Fibroblast of lung (primary cell): Measurements from ENCODE around the gene PLXNA2. TPM values are rescaled to one million over a fixed set of nuclear protein-coding genes. Genes with fewer than 3 reads are reported as not detected.

Source experiments
- DNase-seq, 2 donors: peaks; one replicate each; pipeline versions ENCODE4 v3.0.0 to v3.0.0-alpha.2; 2010; ENCODE audit warnings: low read depth in 2 of 2
- H2AFZ ChIP-seq: 2 replicates; pipeline ENCODE4 v1.5.1; 2012; ENCODE audit warnings: low read length, control low read depth, inconsistent platforms
- H3K27ac ChIP-seq: 2 replicates; pipeline ENCODE4 v1.5.1; 2011; ENCODE audit warnings: low read length, control low read depth; ENCODE audit not compliant: insufficient read depth
- H3K27me3 ChIP-seq: 2 replicates; pipeline ENCODE4 v1.5.1; 2011; ENCODE audit warnings: mild to moderate bottlenecking, low read length; ENCODE audit not compliant: control insufficient read depth, insufficient read depth
- H3K36me3 ChIP-seq: 2 replicates; pipeline ENCODE4 v1.5.1; 2011; ENCODE audit warnings: low read length; ENCODE audit not compliant: control insufficient read depth, insufficient read depth
- H3K4me1 ChIP-seq: 2 replicates; pipeline ENCODE4 v1.5.1; 2011; ENCODE audit warnings: low read length; ENCODE audit not compliant: control insufficient read depth, insufficient read depth; ENCODE audit errors: extremely low read depth
- H3K4me2 ChIP-seq: 2 replicates; pipeline ENCODE4 v1.5.1; 2011; ENCODE audit warnings: low read length, control low read depth; ENCODE audit not compliant: insufficient read depth; ENCODE audit errors: extremely low read depth
- H3K4me3 ChIP-seq, 4 experiments: fragments of 200-600 bp in 1 of 4; sonication (generic) in 1 of 4; replicated peaks in 1 of 4; 2 replicates each; pipeline ENCODE4 v1.5.1; 2011 to 2016; ENCODE audit warnings: low read length in 4 of 4, low read depth in 3 of 4, mild to moderate bottlenecking in 3 of 4, control low read depth in 2 of 4, inconsistent platforms in 1 of 4, mixed read lengths in 1 of 4; ENCODE audit not compliant: insufficient read depth in 1 of 4; ENCODE audit errors: control extremely low read depth in 1 of 4
- H3K79me2 ChIP-seq: 2 replicates; pipeline ENCODE4 v1.5.1; 2012; ENCODE audit warnings: mild to moderate bottlenecking, low read length, inconsistent platforms; ENCODE audit not compliant: control insufficient read depth, insufficient read depth
- H3K9ac ChIP-seq: 2 replicates; pipeline ENCODE4 v1.5.1; 2011; ENCODE audit warnings: mild to moderate bottlenecking, low read length, control low read depth; ENCODE audit not compliant: insufficient read depth
- H3K9me3 ChIP-seq: 2 replicates; pipeline ENCODE4 v1.5.1; 2012; ENCODE audit warnings: low read depth, low read length; ENCODE audit not compliant: control insufficient read depth, insufficient read depth
- H4K20me1 ChIP-seq: 2 replicates; pipeline ENCODE4 v1.5.1; 2011; ENCODE audit warnings: low read length; ENCODE audit not compliant: control insufficient read depth, insufficient read depth; ENCODE audit errors: extremely low read depth
- EZH2 ChIP-seq: IDR thresholded peaks from 2 replicates; pipeline ENCODE4 v1.5.1; 2012; ENCODE audit warnings: low read length, control low read depth, mild to moderate bottlenecking; ENCODE audit errors: missing control alignments
- polyA plus RNA-seq, 2 donors: library from polyadenylated mRNA; depleted of rRNA in 1 of 2; stranded (reverse) in 1 of 2; unstranded in 1 of 2; fragments of >200 nt; gene quantifications; 2 replicates each; pipeline ENCODE4 v1.2.1, GENCODE V29; 2011 to 2012; ENCODE audit warnings: missing spikeins in 1 of 2
- total RNA-seq: library from RNA; depleted of rRNA; stranded (reverse); fragments of >200 nt; gene quantifications from 2 replicates; pipeline ENCODE4 v1.2.1, GENCODE V29; 2014
- TF ChIP-seq, protein P1 (sequence below), 2 donors: IDR thresholded peaks in 1 of 2; conservative IDR thresholded peaks in 1 of 2; 1 replicate in 1 of 2; 2 replicates in 1 of 2; pipeline ENCODE4 v1.5.1; 2011 to 2012; ENCODE audit warnings: low read length in 2 of 2, control low read depth in 1 of 2, inconsistent platforms in 1 of 2, low read depth in 1 of 2, mild to moderate bottlenecking in 1 of 2

Gene PLXNA2
- total and polyA plus RNA-seq, 2 donors (not counting 1 experiment from before 2014, with no cell fraction given), result 0.43 to 2.0 TPM

DNA sequence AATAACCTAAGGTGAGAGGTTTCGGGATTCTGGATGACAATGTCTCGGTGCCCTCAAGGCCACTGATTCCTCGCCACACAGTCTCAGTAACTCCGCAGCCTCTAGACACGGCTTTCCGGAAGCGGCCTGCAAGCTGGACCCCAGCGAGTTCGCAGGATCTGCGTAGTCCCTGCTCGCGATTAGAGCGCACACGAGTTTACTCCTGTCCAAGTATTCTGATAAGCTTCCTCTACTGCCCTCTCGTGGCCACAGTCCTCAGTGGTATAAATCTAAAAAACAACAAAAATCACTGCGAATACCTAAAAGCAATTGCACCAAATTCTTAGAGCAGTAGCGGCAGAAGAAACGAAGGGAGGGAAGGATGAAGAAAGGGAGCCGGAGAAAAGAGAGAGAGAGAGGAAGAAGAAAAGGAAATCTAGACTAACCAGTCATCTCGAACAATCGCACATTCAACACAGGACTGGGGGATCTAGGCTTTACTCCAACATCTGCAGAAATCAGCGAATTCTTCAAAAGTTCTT is 1.1 kb upstream of the PLXNA2 start:
- peak overlapping the region; percentile 12 for H2AFZ ChIP-seq
- H3K4me3 ChIP-seq, result peak overlapping the region in 2 of 4 experiments; percentile 35 to 79
- no peaks in the 10 kb centered on the region for H4K20me1 ChIP-seq
- TF ChIP-seq EZH2, result no peak
- TF ChIP-seq, protein P1, sequence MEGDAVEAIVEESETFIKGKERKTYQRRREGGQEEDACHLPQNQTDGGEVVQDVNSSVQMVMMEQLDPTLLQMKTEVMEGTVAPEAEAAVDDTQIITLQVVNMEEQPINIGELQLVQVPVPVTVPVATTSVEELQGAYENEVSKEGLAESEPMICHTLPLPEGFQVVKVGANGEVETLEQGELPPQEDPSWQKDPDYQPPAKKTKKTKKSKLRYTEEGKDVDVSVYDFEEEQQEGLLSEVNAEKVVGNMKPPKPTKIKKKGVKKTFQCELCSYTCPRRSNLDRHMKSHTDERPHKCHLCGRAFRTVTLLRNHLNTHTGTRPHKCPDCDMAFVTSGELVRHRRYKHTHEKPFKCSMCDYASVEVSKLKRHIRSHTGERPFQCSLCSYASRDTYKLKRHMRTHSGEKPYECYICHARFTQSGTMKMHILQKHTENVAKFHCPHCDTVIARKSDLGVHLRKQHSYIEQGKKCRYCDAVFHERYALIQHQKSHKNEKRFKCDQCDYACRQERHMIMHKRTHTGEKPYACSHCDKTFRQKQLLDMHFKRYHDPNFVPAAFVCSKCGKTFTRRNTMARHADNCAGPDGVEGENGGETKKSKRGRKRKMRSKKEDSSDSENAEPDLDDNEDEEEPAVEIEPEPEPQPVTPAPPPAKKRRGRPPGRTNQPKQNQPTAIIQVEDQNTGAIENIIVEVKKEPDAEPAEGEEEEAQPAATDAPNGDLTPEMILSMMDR (conservative IDR thresholded peaks at IDR 0.05 in 1 of 2, IDR thresholded peaks at IDR 0.05 in 1 of 2; ENCODE audit: low read depth in 1 of 2, low read length in 2 of 2), result peak; percentile 79 to 80
- H3K4me1 ChIP-seq, result no peaks in the 10 kb centered on the region
- H3K4me2 ChIP-seq, result peak overlapping the region; percentile 71
- H3K27me3 ChIP-seq, result peaks cover 4% of the 10 kb centered on the region
- H3K27ac ChIP-seq, result no peak overlapping the region
- H3K9me3 ChIP-seq, result no peaks in the 10 kb centered on the region
- DNase-seq, result peak; percentile 89 to 95
- no peak overlapping the region for H3K9ac ChIP-seq
- no peaks in the 10 kb centered on the region for H3K36me3 ChIP-seq
- no peaks in the 10 kb centered on the region for H3K79me2 ChIP-seq

DNA sequence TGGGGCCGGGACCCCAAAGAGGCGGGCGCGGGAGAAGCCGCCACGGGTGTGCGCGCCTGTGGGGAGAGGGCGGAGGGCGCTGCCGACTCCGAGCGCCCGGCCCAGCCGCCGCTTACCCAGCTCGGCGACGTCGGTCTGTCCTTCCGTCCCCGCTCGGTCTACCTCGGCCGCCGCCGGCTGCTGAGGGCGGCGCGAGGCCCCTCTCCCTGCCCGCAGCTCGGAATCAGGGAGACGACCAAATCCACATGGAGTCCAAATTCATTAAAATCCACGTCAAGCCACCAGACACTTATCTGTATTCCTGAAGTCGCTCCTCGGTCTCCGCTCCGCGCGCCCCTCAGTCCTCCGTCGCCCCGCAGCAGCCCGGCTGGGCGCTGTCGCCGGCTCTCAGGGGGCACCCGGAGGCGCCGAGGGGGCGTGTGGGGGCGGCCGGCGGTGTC is 637 bp downstream of the PLXNA2 start:
- Histone ChIP-seq H3K4me3 (peak overlapping the region; percentile 60 to 79 (median 65)), H3K9ac (peak overlapping the region; percentile 58), H3K79me2 (no peaks in the 10 kb centered on the region), H3K27ac (peak overlapping the region; percentile 17), H3K9me3 (no peaks in the 10 kb centered on the region), H3K27me3 (peaks cover 4% of the 10 kb centered on the region), H2AFZ (peak overlapping the region; percentile 50), H3K4me2 (peak overlapping the region; percentile 79), H3K4me1 (no peaks in the 10 kb centered on the region), H4K20me1 (no peaks in the 10 kb centered on the region), H3K36me3 (no peaks in the 10 kb centered on the region)
- DNase-seq, result peak in 1 of 2 donors; percentile 32
- no peak for TF ChIP-seq EZH2
- TF ChIP-seq, protein P1 (conservative IDR thresholded peaks at IDR 0.05 in 1 of 2, IDR thresholded peaks at IDR 0.05 in 1 of 2; ENCODE audit: low read depth in 1 of 2, low read length in 2 of 2), result no peak

DNA sequence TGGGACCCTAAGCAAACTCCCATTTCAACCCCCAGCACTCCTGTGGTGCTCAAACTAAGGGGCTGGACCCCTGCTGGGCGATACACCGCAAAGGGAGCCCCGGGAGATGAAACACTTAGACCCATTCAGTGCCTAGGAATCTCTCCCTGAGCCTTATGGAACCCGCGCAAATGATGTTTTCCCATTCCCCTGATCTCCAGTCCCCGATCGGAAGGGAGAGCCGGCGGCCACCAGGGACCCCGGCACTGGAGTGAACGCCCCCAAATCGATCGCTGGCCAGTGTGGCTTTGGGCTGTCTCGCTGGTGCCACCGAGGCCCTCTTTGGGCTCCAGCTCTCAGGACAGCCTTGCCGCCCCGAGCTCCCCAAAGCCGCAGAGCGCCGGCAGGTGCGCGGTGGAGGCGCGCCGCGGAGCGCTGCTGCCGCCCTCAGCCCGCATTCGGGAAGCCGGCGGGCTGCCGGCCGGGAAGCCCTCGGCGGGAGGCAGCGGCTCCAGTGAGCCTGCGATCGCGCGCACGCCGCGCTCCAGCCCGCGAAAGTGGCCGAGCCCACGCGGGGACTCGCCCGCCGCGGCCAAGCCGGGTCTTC is 1.1 kb downstream of the PLXNA2 start:
- no peak overlapping the region for H3K27ac ChIP-seq
- H3K79me2 ChIP-seq, result no peaks in the 10 kb centered on the region
- no peak overlapping the region for H2AFZ ChIP-seq
- no peaks in the 10 kb centered on the region for H3K4me1 ChIP-seq
- H3K27me3 ChIP-seq, result peaks cover 4% of the 10 kb centered on the region
- no peak for TF ChIP-seq EZH2
- TF ChIP-seq, protein P1 (conservative IDR thresholded peaks at IDR 0.05 in 1 of 2, IDR thresholded peaks at IDR 0.05 in 1 of 2; ENCODE audit: low read depth in 1 of 2, low read length in 2 of 2), result peak in 1 of 2 donors; percentile 4
- DNase-seq, result peak; percentile 29 to 48
- no peaks in the 10 kb centered on the region for H3K9me3 ChIP-seq
- H4K20me1 ChIP-seq, result no peaks in the 10 kb centered on the region
- H3K4me2 ChIP-seq, result peak overlapping the region; percentile 79
- peak overlapping the region; percentile 58 for H3K9ac ChIP-seq
- H3K4me3 ChIP-seq, result peak overlapping the region; percentile 49 to 79 (median 62)
- H3K36me3 ChIP-seq, result no peaks in the 10 kb centered on the region
